Smooth muscle cell of trachea (primary cell): ENCODE measurements around the gene RPP14. TPM values are rescaled to one million over a fixed set of nuclear protein-coding genes. Genes with fewer than 3 reads are reported as not detected.

Experiments
- total RNA-seq: library from RNA; depleted of rRNA; stranded (reverse); fragments of >200 nt; gene quantifications from 2 replicates; pipeline ENCODE4 v1.2.1, GENCODE V29; 2014

The RPP14 gene
- total RNA-seq, result 8.9 and 14.7 TPM in 2 replicates

DNA sequence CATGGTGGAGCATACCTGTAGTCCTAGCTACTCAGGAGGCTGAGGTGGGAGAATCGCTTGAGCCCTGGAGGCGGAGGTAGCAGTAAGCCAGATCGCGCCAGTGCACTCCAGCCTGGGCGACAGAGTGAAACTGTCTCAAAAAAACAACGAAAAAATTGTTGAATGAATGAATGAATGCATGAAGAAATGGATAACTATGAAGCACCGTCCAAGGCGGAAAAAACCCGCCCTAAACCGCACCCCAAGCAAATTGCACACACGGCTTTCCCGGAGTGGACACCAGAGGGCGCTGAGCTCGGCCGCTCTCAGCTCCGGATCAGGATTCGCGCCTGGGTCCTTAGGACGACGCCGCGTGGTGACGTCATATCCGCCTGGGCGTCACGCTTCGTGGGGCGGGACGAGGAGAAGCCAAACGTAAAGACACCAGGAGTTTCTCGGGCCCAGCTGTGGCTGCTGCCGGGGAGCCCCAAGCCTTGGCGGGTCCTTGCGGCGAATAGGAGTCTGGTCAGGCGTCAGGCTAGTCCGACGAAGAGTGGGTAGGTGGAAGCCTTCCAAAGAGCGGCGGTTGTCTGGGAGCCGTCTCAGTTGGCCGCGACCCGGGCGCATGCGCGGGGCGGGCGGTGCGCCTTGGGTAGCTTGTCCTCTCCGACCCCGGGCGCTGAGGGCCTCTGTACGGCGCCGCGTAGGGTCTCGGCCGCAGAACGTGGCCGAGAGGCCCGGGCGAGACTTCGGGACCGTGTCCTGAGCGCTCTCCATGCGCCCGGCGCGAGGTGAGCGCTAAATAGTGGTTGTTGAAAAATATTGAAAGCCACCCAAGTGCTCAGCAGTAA, at the start of gene RPP14, which contains the start of gene HTD2:
Gene RPP14 (plus strand): TSS at position 364 of the 830 bp plus-strand sequence. CDS start 4,085 bp downstream, outside the sequence.
Gene HTD2 (plus strand): TSS at position 639 of the 830 bp plus-strand sequence. CDS start 11,094 bp downstream, outside the sequence.

GRCh38 chr3:58332575-58333188, 26.6 kb downstream of the RPP14 start, which contains the start of gene PXK:
Gene PXK (plus strand): TSS chr3:58332892. CDS start chr3:58332989, 97 bp downstream.

Other genes starting within 250 kb of the RPP14 start
- gene DNASE1L3, start 95.3 kb upstream of the RPP14 start, total RNA-seq, result not detected in 2 replicates
- gene ABHD6, start 68.5 kb upstream of the RPP14 start, total RNA-seq, result 8.6 and 12.1 TPM in 2 replicates
- 11.2 and 13.5 TPM in 2 replicates for gene HTD2, start 275 bp downstream of the RPP14 start, total RNA-seq
- gene PXK, start 26.6 kb downstream of the RPP14 start, total RNA-seq, result 54.4 and 84.2 TPM in 2 replicates
- gene PDHB, start 127.6 kb downstream of the RPP14 start, total RNA-seq, result 54.9 and 127 TPM in 2 replicates
- 6.9 and 10.8 TPM in 2 replicates for gene KCTD6, start 185.9 kb downstream of the RPP14 start, total RNA-seq
- gene ACOX2, start 230.9 kb downstream of the RPP14 start, total RNA-seq, result 26.5 and 27.1 TPM in 2 replicates